Neural cell (in vitro differentiated cells): ENCODE data around the gene WIPF3.
"Not testable (repeated sequence)": the region's sequence is repeated elsewhere in the genome, so short reads cannot be mapped to it uniquely, and the experiment has no call there.

ENCODE experiments used
- CTCF ChIP-seq: fragments of 450-650 bp; IDR thresholded peaks from 2 replicates; pipeline ENCODE4 v1.5.1; 2014; ENCODE audit warnings: antibody characterized with exemption, mild to moderate bottlenecking, moderate library complexity; ENCODE audit not compliant: poor library complexity, severe bottlenecking
- EZH2 ChIP-seq: fragments of 200-600, 300-800 bp; shearing (Covaris generic), sonication (generic); IDR thresholded peaks from 2 replicates; pipeline ENCODE4 v1.6.1; 2014; ENCODE audit warnings: antibody characterized with exemption, low read length, borderline replicate concordance, mild to moderate bottlenecking; ENCODE audit not compliant: insufficient read depth, poor library complexity, severe bottlenecking
- RAD21 ChIP-seq: fragments of 450-650 bp; conservative IDR thresholded peaks from 2 replicates; pipeline ENCODE4 v1.6.1; 2014; ENCODE audit warnings: antibody characterized with exemption, mild to moderate bottlenecking, moderate library complexity
- REST ChIP-seq: IDR thresholded peaks from 2 replicates; pipeline ENCODE4 v1.6.1; 2012; ENCODE audit warnings: borderline replicate concordance
- SMC3 ChIP-seq: fragments of 450-650 bp; conservative IDR thresholded peaks from 2 replicates; pipeline ENCODE4 v1.6.1; 2014; ENCODE audit warnings: antibody characterized with exemption, mild to moderate bottlenecking, moderate library complexity; ENCODE audit not compliant: poor library complexity
- TAF1 ChIP-seq: IDR thresholded peaks from 2 replicates; pipeline ENCODE4 v1.6.1; 2012; ENCODE audit warnings: low read depth

- TF ChIP-seq RAD21, CTCF, SMC3, EZH2, REST, TAF1: not testable (repeated sequence)
Measured at GRCh38 chr7:29961611-29962010, 155.3 kb downstream of the WIPF3 start.
